ENCODE data around the gene BCL2A1. TPM values are rescaled to one million over a fixed set of nuclear protein-coding genes. Genes with fewer than 3 reads are reported as not detected.

Gene BCL2A1
- total RNA-seq, 1 experiment from 2014 or later = not detected

- no peaks in the 10 kb centered on the region for H3K36me3 ChIP-seq (replicated peaks; ENCODE audit: control insufficient read depth, insufficient read depth, low read length)
- no peak overlapping the region for H3K4me3 ChIP-seq (ENCODE audit: insufficient read depth, low read depth, low read length)
- no peak for DNase-seq
- no peaks in the 10 kb centered on the region for H3K27me3 ChIP-seq (ENCODE audit: control insufficient read depth, insufficient read depth, low read length)
Measured at GRCh38 chr15:80003934-80004472, 33.0 kb upstream of the BCL2A1 start.

- no peak for DNase-seq
Measured at GRCh38 chr15:80003171-80003570, 32.2 kb upstream of the BCL2A1 start.

GRCh38 chr15:80002267-80002666 is 31.3 kb upstream of the BCL2A1 start:
- Histone ChIP-seq H3K4me3 (ENCODE audit: insufficient read depth, low read depth, low read length) (no peak overlapping the region), H3K27me3 (ENCODE audit: control insufficient read depth, insufficient read depth, low read length) (no peaks in the 10 kb centered on the region), H3K36me3 (replicated peaks; ENCODE audit: control insufficient read depth, insufficient read depth, low read length) (no peaks in the 10 kb centered on the region)
- DNase-seq = no peak

More at GRCh38 chr15:80003171-80003570, 32.2 kb upstream of the BCL2A1 start:
- Histone ChIP-seq H3K27me3 (ENCODE audit: control insufficient read depth, insufficient read depth, low read length) (no peaks in the 10 kb centered on the region), H3K4me3 (ENCODE audit: insufficient read depth, low read depth, low read length) (no peak overlapping the region), H3K36me3 (replicated peaks; ENCODE audit: control insufficient read depth, insufficient read depth, low read length) (no peaks in the 10 kb centered on the region)

- no peak for DNase-seq
- H3K4me3 ChIP-seq (ENCODE audit: insufficient read depth, low read depth, low read length) = no peak overlapping the region
- H3K27me3 ChIP-seq (ENCODE audit: control insufficient read depth, insufficient read depth, low read length) = no peaks in the 10 kb centered on the region
- no peaks in the 10 kb centered on the region for H3K36me3 ChIP-seq (replicated peaks; ENCODE audit: control insufficient read depth, insufficient read depth, low read length)
Measured at GRCh38 chr15:79994615-79995014, 23.6 kb upstream of the BCL2A1 start.

GRCh38 chr15:79991826-79992225 is 20.8 kb upstream of the BCL2A1 start:
- no peak for DNase-seq
- no peaks in the 10 kb centered on the region for H3K27me3 ChIP-seq (ENCODE audit: control insufficient read depth, insufficient read depth, low read length)
- H3K36me3 ChIP-seq (replicated peaks; ENCODE audit: control insufficient read depth, insufficient read depth, low read length) = no peaks in the 10 kb centered on the region
- no peak overlapping the region for H3K4me3 ChIP-seq (ENCODE audit: insufficient read depth, low read depth, low read length)

- Histone ChIP-seq H3K27me3 (ENCODE audit: control insufficient read depth, insufficient read depth, low read length) (no peaks in the 10 kb centered on the region), H3K4me3 (ENCODE audit: insufficient read depth, low read depth, low read length) (no peak overlapping the region), H3K36me3 (replicated peaks; ENCODE audit: control insufficient read depth, insufficient read depth, low read length) (no peaks in the 10 kb centered on the region)
- no peak for DNase-seq
Measured at GRCh38 chr15:79990997-79991334, 20.0 kb upstream of the BCL2A1 start.

- no peak for DNase-seq
- H3K36me3 ChIP-seq (replicated peaks; ENCODE audit: control insufficient read depth, insufficient read depth, low read length) = no peaks in the 10 kb centered on the region
- H3K27me3 ChIP-seq (ENCODE audit: control insufficient read depth, insufficient read depth, low read length) = no peaks in the 10 kb centered on the region
Measured at GRCh38 chr15:79990280-79990996, 19.4 kb upstream of the BCL2A1 start.

GRCh38 chr15:79989682-79990081 is 18.7 kb upstream of the BCL2A1 start:
- Histone ChIP-seq H3K4me3 (ENCODE audit: insufficient read depth, low read depth, low read length) (no peak overlapping the region), H3K36me3 (replicated peaks; ENCODE audit: control insufficient read depth, insufficient read depth, low read length) (no peaks in the 10 kb centered on the region), H3K27me3 (ENCODE audit: control insufficient read depth, insufficient read depth, low read length) (no peaks in the 10 kb centered on the region)
- no peak for DNase-seq

More at GRCh38 chr15:79990280-79990996, 19.4 kb upstream of the BCL2A1 start:
- H3K4me3 ChIP-seq (ENCODE audit: insufficient read depth, low read depth, low read length) = no peak overlapping the region

GRCh38 chr15:79989183-79989582 is 18.2 kb upstream of the BCL2A1 start:
- no peak for DNase-seq
- Histone ChIP-seq H3K27me3 (ENCODE audit: control insufficient read depth, insufficient read depth, low read length) (no peaks in the 10 kb centered on the region), H3K36me3 (replicated peaks; ENCODE audit: control insufficient read depth, insufficient read depth, low read length) (no peaks in the 10 kb centered on the region), H3K4me3 (ENCODE audit: insufficient read depth, low read depth, low read length) (no peak overlapping the region)

GRCh38 chr15:79988448-79989117 is 17.6 kb upstream of the BCL2A1 start:
- DNase-seq = no peak
- no peaks in the 10 kb centered on the region for H3K27me3 ChIP-seq (ENCODE audit: control insufficient read depth, insufficient read depth, low read length)
- no peaks in the 10 kb centered on the region for H3K36me3 ChIP-seq (replicated peaks; ENCODE audit: control insufficient read depth, insufficient read depth, low read length)
- H3K4me3 ChIP-seq (ENCODE audit: insufficient read depth, low read depth, low read length) = no peak overlapping the region

GRCh38 chr15:79987969-79988368 is 17.0 kb upstream of the BCL2A1 start:
- H3K4me3 ChIP-seq (ENCODE audit: insufficient read depth, low read depth, low read length) = no peak overlapping the region
- DNase-seq = no peak
- no peaks in the 10 kb centered on the region for H3K36me3 ChIP-seq (replicated peaks; ENCODE audit: control insufficient read depth, insufficient read depth, low read length)
- no peaks in the 10 kb centered on the region for H3K27me3 ChIP-seq (ENCODE audit: control insufficient read depth, insufficient read depth, low read length)

- no peaks in the 10 kb centered on the region for H3K36me3 ChIP-seq (replicated peaks; ENCODE audit: control insufficient read depth, insufficient read depth, low read length)
- no peaks in the 10 kb centered on the region for H3K27me3 ChIP-seq (ENCODE audit: control insufficient read depth, insufficient read depth, low read length)
- DNase-seq = no peak
- no peak overlapping the region for H3K4me3 ChIP-seq (ENCODE audit: insufficient read depth, low read depth, low read length)
Measured at GRCh38 chr15:79987569-79987955, 16.6 kb upstream of the BCL2A1 start.

- H3K4me3 ChIP-seq (ENCODE audit: insufficient read depth, low read depth, low read length) = no peak overlapping the region
- no peaks in the 10 kb centered on the region for H3K36me3 ChIP-seq (replicated peaks; ENCODE audit: control insufficient read depth, insufficient read depth, low read length)
- H3K27me3 ChIP-seq (ENCODE audit: control insufficient read depth, insufficient read depth, low read length) = no peaks in the 10 kb centered on the region
- DNase-seq = no peak
Measured at GRCh38 chr15:79981831-79982455, 10.9 kb upstream of the BCL2A1 start.

- no peak overlapping the region for H3K4me3 ChIP-seq (ENCODE audit: insufficient read depth, low read depth, low read length)
- DNase-seq = no peak
- no peaks in the 10 kb centered on the region for H3K27me3 ChIP-seq (ENCODE audit: control insufficient read depth, insufficient read depth, low read length)
- H3K36me3 ChIP-seq (replicated peaks; ENCODE audit: control insufficient read depth, insufficient read depth, low read length) = no peaks in the 10 kb centered on the region
Measured at GRCh38 chr15:79978655-79979514, 7.9 kb upstream of the BCL2A1 start.
